GM20000 (cell line): ENCODE data around the gene PSD4.

Source experiments
- DNase-seq: peaks from one replicate; pipeline ENCODE4 v3.0.0; 2012; ENCODE audit warnings: low spot score
- TF ChIP-seq, protein P1 (sequence below): IDR thresholded peaks from 2 replicates; pipeline ENCODE4 v1.5.1; 2012; ENCODE audit warnings: mild to moderate bottlenecking, control low read depth; ENCODE audit errors: extremely low read depth, missing control alignments

PSD4 gene

DNA sequence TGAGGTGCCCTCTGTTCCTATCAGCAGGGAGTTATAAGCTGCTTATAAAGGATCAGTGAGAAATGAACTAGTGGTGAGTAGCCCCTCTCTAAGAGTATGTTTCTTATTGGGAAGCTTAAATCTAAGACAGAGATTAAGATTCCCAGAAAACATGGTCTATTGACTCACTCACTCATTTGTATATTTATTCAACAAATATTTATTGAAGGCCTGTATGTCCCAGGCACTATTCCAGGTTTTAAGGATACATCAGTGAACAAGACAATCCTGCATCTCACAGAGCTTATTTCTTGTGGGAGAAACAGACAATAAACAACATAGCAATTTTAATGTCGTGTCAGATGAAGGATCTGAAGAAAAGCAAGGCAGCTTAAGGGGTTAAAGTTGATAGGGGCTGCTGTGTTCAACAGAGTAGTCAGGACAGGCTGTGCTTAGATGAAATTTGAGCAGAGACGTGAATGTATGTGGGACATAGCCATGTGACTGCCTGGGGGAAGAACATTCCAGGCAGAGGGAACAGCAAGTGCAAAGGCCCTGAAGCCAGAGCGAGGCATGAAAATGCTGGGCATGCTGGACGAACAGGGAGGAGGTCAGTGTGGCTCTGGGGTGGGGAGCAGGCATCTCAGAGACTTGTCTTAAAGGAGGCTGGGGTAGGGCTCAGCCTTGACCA lies 14.8 kb upstream of the PSD4 start:
- TF ChIP-seq, protein P1, sequence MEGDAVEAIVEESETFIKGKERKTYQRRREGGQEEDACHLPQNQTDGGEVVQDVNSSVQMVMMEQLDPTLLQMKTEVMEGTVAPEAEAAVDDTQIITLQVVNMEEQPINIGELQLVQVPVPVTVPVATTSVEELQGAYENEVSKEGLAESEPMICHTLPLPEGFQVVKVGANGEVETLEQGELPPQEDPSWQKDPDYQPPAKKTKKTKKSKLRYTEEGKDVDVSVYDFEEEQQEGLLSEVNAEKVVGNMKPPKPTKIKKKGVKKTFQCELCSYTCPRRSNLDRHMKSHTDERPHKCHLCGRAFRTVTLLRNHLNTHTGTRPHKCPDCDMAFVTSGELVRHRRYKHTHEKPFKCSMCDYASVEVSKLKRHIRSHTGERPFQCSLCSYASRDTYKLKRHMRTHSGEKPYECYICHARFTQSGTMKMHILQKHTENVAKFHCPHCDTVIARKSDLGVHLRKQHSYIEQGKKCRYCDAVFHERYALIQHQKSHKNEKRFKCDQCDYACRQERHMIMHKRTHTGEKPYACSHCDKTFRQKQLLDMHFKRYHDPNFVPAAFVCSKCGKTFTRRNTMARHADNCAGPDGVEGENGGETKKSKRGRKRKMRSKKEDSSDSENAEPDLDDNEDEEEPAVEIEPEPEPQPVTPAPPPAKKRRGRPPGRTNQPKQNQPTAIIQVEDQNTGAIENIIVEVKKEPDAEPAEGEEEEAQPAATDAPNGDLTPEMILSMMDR, result no peak
- no peak for DNase-seq

DNA sequence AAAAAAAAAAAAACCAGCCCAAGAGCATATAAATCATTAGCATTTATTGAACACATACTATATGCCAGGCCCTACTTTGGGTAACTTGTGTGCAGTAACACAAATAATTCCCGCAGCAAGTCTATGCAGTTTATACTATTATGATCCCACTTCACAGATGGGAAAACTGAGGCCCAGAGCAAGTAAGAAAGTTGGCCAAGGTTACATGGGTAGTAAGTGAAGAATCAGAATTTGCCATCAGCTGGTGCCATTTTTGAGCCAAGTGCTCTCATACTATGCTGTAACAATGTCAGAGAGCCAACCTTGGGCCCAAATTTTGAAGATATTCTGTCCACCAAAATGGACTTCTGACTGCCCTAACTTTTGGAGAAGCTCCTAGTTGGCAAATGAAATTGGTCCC lies 13.5 kb upstream of the PSD4 start:
- TF ChIP-seq, protein P1, result no peak

DNA sequence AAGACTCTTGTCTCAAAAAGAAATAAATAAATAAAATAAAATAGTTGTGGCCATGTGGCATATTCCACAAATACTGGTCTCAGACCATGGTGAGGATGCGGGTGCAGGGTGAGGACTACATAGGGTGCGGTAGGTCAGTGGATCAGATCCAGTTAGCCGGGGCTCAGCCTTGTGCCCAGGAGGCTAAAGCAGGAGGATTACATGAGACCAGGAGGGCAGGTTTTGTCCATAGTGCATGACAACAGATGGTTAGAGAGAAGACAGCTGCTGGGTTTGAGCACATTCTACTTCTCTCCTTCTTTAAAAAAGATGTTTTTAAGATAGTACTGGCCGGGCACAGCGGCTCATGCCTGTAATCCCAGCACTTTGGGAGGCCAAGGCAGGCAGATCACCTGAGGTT lies 12.8 kb upstream of the PSD4 start:
- no peak for DNase-seq
- TF ChIP-seq, protein P1, result no peak

More for the DNA sequence above, 13.5 kb upstream of the PSD4 start:
- DNase-seq, result no peak

DNA sequence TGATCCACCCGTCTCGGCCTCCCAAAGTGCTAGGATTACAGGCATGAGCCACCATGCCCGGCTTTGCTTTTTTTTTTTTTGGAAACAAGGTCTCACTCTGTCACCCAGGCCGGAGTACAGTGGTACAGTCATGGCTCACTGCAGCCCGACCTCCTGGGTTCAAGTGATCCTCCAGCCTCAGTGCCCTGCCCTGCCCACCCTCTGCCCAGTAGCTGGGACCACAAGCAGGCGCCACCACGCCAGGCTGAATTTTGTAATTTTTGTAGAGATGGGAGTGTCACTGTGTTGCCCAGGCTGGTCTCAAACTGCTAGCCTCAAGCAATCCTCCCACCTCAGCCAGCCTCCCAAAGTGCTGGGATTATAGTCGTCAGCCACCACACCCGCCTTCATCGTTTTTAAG lies 11.6 kb upstream of the PSD4 start:
- TF ChIP-seq, protein P1, result no peak
- DNase-seq, result no peak

DNA sequence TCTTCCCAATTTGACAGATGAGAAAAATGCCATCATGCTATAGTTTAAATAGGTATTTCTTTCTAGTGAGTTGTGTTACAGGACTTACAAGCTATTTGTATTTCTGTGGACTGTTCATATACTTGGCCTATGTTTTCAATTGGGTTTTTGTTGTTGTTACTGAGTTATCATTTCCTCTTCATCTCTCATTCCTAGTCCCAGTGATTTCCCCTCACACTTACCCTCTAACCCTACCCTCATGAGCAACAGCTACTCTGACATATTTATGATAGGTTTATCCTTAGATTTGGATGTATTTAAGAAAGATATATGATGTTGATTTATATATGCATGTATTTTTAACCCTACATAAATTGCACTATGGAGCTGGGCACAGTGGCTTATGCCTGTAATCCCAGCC lies 10.9 kb upstream of the PSD4 start:
- TF ChIP-seq, protein P1, result no peak

DNA sequence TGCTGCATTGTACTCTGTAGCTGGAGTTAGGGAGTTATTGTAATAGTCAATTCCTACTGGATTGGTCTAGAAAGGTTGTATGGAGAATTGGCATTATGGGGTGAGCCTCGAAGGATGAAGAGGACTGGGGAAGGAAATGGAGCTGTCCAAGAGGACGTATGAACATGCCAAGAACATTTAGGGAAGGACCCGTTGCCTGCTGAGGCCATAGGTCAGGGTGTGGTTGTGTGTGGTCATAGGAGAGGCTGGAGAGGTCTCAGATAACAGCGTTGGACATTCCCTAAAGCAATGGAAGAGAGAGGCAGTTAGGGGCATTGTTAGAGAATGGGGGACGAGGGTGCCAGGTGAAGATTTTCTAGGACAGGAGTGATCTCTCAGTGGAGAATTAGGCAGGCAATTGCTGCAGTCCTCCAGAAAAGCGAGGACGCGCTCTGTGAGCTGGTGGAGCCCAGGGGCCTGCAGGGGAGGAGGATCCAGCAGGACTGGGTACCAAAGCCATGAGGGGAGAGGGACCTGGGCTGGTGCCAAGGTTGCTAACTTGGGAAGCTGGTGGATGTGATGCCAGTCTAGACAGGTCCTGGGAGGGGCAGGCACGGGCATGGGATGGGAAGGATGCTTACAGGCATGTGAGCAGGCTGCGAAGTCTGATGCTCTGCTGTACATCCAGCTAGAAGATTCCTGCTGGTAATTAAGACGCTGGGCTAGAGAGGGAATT lies 9.4 kb upstream of the PSD4 start:
- TF ChIP-seq, protein P1, result no peak
- no peak for DNase-seq

More for the DNA sequence above, 10.9 kb upstream of the PSD4 start:
- DNase-seq, result no peak

DNA sequence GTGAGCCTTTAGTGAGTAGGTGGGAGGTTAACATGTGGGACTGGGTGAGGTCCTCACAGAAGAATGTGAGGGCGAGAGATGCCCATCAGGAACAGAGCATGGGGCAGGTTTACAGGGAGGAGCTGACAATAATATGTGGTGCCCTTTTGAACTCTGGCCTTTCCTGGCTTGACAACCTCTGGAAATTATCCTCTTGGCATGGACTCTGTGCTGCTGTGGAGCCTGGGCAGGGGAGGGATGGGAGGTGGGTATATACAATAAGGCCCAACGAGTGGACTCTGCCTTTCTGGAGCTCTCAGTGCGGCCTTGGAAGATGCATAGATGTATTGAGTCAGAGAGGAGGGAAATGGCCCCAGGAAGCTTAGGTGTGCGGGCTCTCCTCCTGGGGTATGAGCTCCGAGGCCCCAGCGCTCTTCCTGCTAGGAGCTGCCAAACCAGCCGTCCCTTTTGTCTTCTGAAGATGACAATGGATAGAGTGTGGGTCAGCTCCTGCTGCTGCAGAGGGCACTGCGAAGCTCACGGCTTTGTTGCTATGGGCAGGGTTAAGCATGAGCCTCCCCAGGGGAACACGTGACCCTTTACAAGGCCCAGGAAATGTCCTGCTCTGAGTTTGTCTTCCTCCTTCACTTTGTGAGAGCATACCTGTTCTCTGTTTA lies 8.7 kb upstream of the PSD4 start:
- DNase-seq, result no peak
- TF ChIP-seq, protein P1, result no peak
